SK-N-SH (cell line): Measurements from ENCODE around the gene ATP6V0E1. TPM values are rescaled to one million over a fixed set of nuclear protein-coding genes. Genes with fewer than 3 reads are reported as not detected.

Experiments
- CTCF ChIA-PET: fragments of 300-600, 350-600 bp; formaldehyde crosslinking; extraction: SDS; loops from one replicate; lab custom pipeline; 2021; lab: Yijun Ruan, JAX
- POLR2A ChIA-PET: fragments of 350-600 bp; sonication (Branson Sonifier 250); formaldehyde crosslinking; extraction: SDS; loops from one replicate; lab custom pipeline; 2020; ENCODE audit warnings: antibody characterized with exemption, inconsistent platforms; lab: Yijun Ruan, JAX
- DNase-seq: peaks from one replicate; pipeline ENCODE4 v3.0.0; 2012
- H2AFZ ChIP-seq: fragments of 200-600 bp; sonication (generic); 2 replicates; pipeline ENCODE4 v1.8.1; 2016; ENCODE audit warnings: antibody characterized with exemption, mild to moderate bottlenecking, low read depth
- H3F3A ChIP-seq: fragments of 200-600 bp; sonication (generic); replicated peaks from 2 replicates; pipeline ENCODE3; 2016; ENCODE audit warnings: antibody characterized with exemption, mild to moderate bottlenecking; ENCODE audit not compliant: insufficient read depth
- H3K27ac ChIP-seq, 2 experiments: fragments of 200-500 bp in 1 of 2; fragments of 200-600 bp in 1 of 2; sonication (Bioruptor generic) in 1 of 2; sonication (generic), shearing (Covaris generic) in 1 of 2; 2 replicates each; pipeline versions ENCODE4 v1.5.1 to v1.6.1; 2014 to 2016; ENCODE audit warnings: low read depth in 2 of 2, inconsistent platforms in 1 of 2, low read length in 1 of 2, mild to moderate bottlenecking in 1 of 2, mixed read lengths in 1 of 2
- H3K27me3 ChIP-seq: fragments of 200-600 bp; sonication (generic), shearing (Covaris generic); 2 replicates; pipeline ENCODE4 v1.6.1; 2016; ENCODE audit warnings: mixed run types; ENCODE audit not compliant: insufficient read depth
- H3K36me3 ChIP-seq, 2 experiments: fragments of 200-500 bp in 1 of 2; fragments of 200-600 bp in 1 of 2; sonication (Bioruptor generic) in 1 of 2; sonication (generic) in 1 of 2; replicated peaks in 1 of 2; 2 replicates each; pipeline versions ENCODE3 to v1.5.1; 2014 to 2016; ENCODE audit warnings: low read length in 1 of 2, mild to moderate bottlenecking in 1 of 2; ENCODE audit not compliant: insufficient read depth in 2 of 2, control insufficient read depth in 1 of 2
- H3K4me1 ChIP-seq, 2 experiments: fragments of 200-500 bp in 1 of 2; fragments of 200-600 bp in 1 of 2; sonication (Bioruptor generic) in 1 of 2; sonication (generic), shearing (Covaris generic) in 1 of 2; 2 replicates each; pipeline versions ENCODE4 v1.5.1 to v1.6.1; 2014 to 2016; ENCODE audit warnings: low read depth in 1 of 2, low read length in 1 of 2, mixed run types in 1 of 2; ENCODE audit not compliant: insufficient read depth in 2 of 2, control insufficient read depth in 1 of 2
- H3K4me2 ChIP-seq: fragments of 200-600 bp; sonication (generic), shearing (Covaris generic); 2 replicates; pipeline ENCODE4 v1.6.1; 2017; ENCODE audit warnings: mixed run types
- H3K4me3 ChIP-seq, 2 experiments: fragments of 200-500 bp in 1 of 2; fragments of 200-600 bp in 1 of 2; sonication (Bioruptor generic) in 1 of 2; sonication (generic), shearing (Covaris generic) in 1 of 2; 2 replicates each; pipeline versions ENCODE4 v1.5.1 to v1.8.1; 2014 to 2016; ENCODE audit warnings: low read depth in 2 of 2, inconsistent platforms in 1 of 2, low read length in 1 of 2, mild to moderate bottlenecking in 1 of 2, mixed read lengths in 1 of 2, moderate library complexity in 1 of 2
- H3K79me2 ChIP-seq: fragments of 200-600 bp; sonication (generic); 2 replicates; pipeline ENCODE4 v1.8.1; 2017; ENCODE audit warnings: mild to moderate bottlenecking; ENCODE audit not compliant: insufficient read depth
- H3K9ac ChIP-seq: fragments of 200-600 bp; sonication (generic); 2 replicates; pipeline ENCODE4 v1.6.1; 2017; ENCODE audit warnings: mixed run types
- H3K9me2 ChIP-seq: fragments of 200-600 bp; sonication (generic); 2 replicates; pipeline ENCODE4 v1.6.1; 2017; ENCODE audit warnings: mixed run types
- H3K9me3 ChIP-seq: fragments of 200-600 bp; sonication (generic); 2 replicates; pipeline ENCODE4 v1.6.1; 2017; ENCODE audit warnings: mixed run types, mild to moderate bottlenecking, moderate library complexity
- H4K20me1 ChIP-seq: fragments of 200-600 bp; sonication (generic); 2 replicates; pipeline ENCODE4 v1.6.1; 2017; ENCODE audit warnings: mild to moderate bottlenecking, mixed run types; ENCODE audit not compliant: insufficient read depth
- GATA2 ChIP-seq: sonication (generic); formaldehyde crosslinking; IDR thresholded peaks from 2 replicates; pipeline ENCODE4 v1.5.0; 2020; ENCODE audit warnings: mild to moderate bottlenecking, missing genetic modification reagents
- IRF3 ChIP-seq: fragments of 150-350 bp; IDR thresholded peaks from 2 replicates; pipeline ENCODE4 v1.6.1; 2016; ENCODE audit warnings: mild to moderate bottlenecking, low read depth, low read length
- JUND ChIP-seq: IDR thresholded peaks from 2 replicates; pipeline ENCODE4 v1.4.0; 2012
- MEF2A ChIP-seq: IDR thresholded peaks from 2 replicates; pipeline ENCODE4 v1.4.0; 2012; ENCODE audit warnings: low read depth, borderline replicate concordance
- NFIC ChIP-seq: IDR thresholded peaks from 2 replicates; pipeline ENCODE4 v1.4.0; 2012; ENCODE audit warnings: borderline replicate concordance
- PBX3 ChIP-seq: IDR thresholded peaks from 2 replicates; pipeline ENCODE4; 2012
- SMC3 ChIP-seq: IDR thresholded peaks from 2 replicates; pipeline ENCODE4 v1.6.1; 2012; ENCODE audit warnings: low read depth, low read length, improper control_type of control experiment
- TAF1 ChIP-seq: IDR thresholded peaks from 2 replicates; pipeline ENCODE4 v1.6.1; 2012; ENCODE audit warnings: low read depth, mild to moderate bottlenecking, low read length, moderate library complexity, borderline replicate concordance
- WGBS: methylation state at CpG from one replicate; pipeline ENCODE4 v1.1.6; 2017; ENCODE audit warnings: low lambda C conversion rate; 5-methylcytosine and 5-hydroxymethylcytosine counted together
- polyA plus RNA-seq, 3 experiments: library from polyadenylated mRNA; depleted of rRNA; stranded (reverse); fragments of >200 nt; gene quantifications; 2 replicates each; pipeline ENCODE4 v1.2.3, GENCODE V29; 2012
- TF ChIP-seq, protein P1 (sequence below): IDR thresholded peaks from 2 replicates; pipeline ENCODE4 v1.4.0; 2012; ENCODE audit warnings: low read depth, borderline replicate concordance

ATP6V0E1 gene
- polyA plus RNA-seq, 1 of the 3 experiments (the other 2 are of a cell fraction) = 243 TPM

DNA sequence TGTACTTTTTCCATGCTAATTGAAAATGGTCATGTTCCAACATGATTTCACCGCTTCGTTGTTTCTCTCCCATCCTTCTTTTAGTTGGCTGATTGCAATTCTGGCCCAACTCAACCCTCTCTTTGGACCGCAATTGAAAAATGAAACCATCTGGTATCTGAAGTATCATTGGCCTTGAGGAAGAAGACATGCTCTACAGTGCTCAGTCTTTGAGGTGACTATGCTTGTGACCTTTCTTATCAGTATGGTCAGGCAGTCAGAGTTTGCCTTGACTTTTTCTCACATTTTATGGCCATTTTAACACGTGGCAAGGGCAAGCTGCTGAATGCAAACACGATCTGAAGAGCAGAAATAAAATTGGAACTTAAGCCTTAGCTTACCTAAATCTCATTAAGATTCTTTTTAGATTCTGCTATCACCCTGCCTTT is 36.6 kb downstream of the ATP6V0E1 start:
- no peak overlapping the region for H2AFZ ChIP-seq
- no peak for DNase-seq
- H3K4me1 ChIP-seq = peaks cover 2 to 6% of the 10 kb centered on the region in 2 experiments; a peak in 2 of 4 replicates
- ChIA-PET POLR2A (no interaction called here), CTCF (no interaction called here)
- H3F3A ChIP-seq = no peaks in the 10 kb centered on the region
- H3K9me2 ChIP-seq = no peaks in the 10 kb centered on the region
- no peaks in the 10 kb centered on the region for H3K9me3 ChIP-seq
- no peak overlapping the region for H3K4me2 ChIP-seq
- H3K9ac ChIP-seq = no peak overlapping the region
- H3K79me2 ChIP-seq = peaks cover 89% of the 10 kb centered on the region
- no peak overlapping the region for H3K27ac ChIP-seq
- peaks cover 0 to 33% of the 10 kb centered on the region in 2 experiments for H3K36me3 ChIP-seq
- WGBS = 91% methylated on average over 5 of the region's 5 CpGs
- no peak for TF ChIP-seq NFIC
- TF ChIP-seq JUND = no peak
- TF ChIP-seq, protein P1, sequence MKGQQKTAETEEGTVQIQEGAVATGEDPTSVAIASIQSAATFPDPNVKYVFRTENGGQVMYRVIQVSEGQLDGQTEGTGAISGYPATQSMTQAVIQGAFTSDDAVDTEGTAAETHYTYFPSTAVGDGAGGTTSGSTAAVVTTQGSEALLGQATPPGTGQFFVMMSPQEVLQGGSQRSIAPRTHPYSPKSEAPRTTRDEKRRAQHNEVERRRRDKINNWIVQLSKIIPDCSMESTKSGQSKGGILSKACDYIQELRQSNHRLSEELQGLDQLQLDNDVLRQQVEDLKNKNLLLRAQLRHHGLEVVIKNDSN = no peak
- TF ChIP-seq GATA2 (CRISPR knock-in tag) = no peak
- no peak for TF ChIP-seq TAF1
- no peak for TF ChIP-seq PBX3
- TF ChIP-seq IRF3 = no peak
- TF ChIP-seq SMC3 = no peak
- no peaks in the 10 kb centered on the region for H3K27me3 ChIP-seq
- H3K4me3 ChIP-seq = no peak overlapping the region
- H4K20me1 ChIP-seq = peaks cover 34% of the 10 kb centered on the region

DNA sequence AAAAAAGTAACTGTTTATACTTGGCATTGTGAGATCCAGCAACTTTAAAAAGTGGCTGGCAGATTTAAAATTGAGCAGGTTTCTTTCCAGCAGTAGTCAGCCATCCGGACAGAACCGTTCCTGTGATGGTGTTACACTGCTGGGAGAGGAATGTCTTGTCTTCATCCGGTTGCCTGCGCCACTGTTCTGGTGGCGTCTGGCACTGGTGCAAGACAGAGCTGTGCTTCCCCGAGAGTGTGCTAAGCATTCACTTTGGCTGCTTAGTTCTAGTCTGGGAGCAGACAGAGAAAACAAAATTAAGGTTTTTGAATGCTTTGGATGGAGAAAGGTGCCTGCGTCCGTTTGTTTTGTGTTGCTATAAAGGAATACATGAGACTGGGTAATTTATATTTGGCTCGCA is 37.1 kb downstream of the ATP6V0E1 start:
- no peaks in the 10 kb centered on the region for H3K9me2 ChIP-seq
- CTCF ChIA-PET = no interaction called here
- H3K4me3 ChIP-seq = no peak overlapping the region
- no peak overlapping the region for H3K27ac ChIP-seq
- peaks cover 0 to 33% of the 10 kb centered on the region in 2 experiments for H3K36me3 ChIP-seq
- no peaks in the 10 kb centered on the region for H3F3A ChIP-seq
- peaks cover 30% of the 10 kb centered on the region for H4K20me1 ChIP-seq
- TF ChIP-seq MEF2A = no peak
- H3K9ac ChIP-seq = no peak overlapping the region
- POLR2A ChIA-PET = no interaction called here
- 98% methylated on average over 9 of the region's 9 CpGs for WGBS
- H2AFZ ChIP-seq = no peak overlapping the region
- peaks cover 89% of the 10 kb centered on the region for H3K79me2 ChIP-seq
- DNase-seq = no peak
- H3K9me3 ChIP-seq = no peaks in the 10 kb centered on the region
- peaks cover 2 to 6% of the 10 kb centered on the region in 2 experiments; a peak in 2 of 4 replicates for H3K4me1 ChIP-seq
- no peaks in the 10 kb centered on the region for H3K27me3 ChIP-seq
- H3K4me2 ChIP-seq = no peak overlapping the region
